Measurements from ENCODE around the gene MSRB3.
"Not testable (repeated sequence)": the region's sequence is repeated elsewhere in the genome, so short reads cannot be mapped to it uniquely, and the experiment has no call there.

Gene MSRB3

GRCh38 chr12:65278576-65279368 lies at the start of gene MSRB3:
Gene MSRB3 (plus strand): TSS chr12:65278683. CDS start chr12:65308580, 29,897 bp downstream.
- DNase-seq (ENCODE audit: low spot score): peak; percentile 90

DNA sequence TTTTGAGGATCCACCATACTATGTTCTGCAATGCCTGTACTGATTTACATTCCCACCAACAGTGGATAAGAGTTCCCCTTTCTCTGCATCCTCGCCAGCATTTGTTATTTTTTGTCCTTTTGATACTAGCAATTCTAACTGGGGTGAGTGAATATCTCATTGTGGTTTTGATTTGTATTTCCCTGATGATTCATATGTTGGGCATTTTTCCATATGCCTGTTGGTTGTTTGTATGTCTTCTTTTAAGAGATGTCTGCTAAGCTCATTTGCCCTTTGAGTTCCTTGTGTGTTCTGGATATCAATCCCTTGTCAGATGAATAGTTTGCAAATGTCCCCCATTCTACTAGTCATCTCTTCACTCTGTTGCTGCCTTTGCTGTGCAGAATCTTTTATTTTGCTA lies 49.0 kb upstream of the MSRB3 start:
- no peak for DNase-seq (ENCODE audit: low spot score)

DNA sequence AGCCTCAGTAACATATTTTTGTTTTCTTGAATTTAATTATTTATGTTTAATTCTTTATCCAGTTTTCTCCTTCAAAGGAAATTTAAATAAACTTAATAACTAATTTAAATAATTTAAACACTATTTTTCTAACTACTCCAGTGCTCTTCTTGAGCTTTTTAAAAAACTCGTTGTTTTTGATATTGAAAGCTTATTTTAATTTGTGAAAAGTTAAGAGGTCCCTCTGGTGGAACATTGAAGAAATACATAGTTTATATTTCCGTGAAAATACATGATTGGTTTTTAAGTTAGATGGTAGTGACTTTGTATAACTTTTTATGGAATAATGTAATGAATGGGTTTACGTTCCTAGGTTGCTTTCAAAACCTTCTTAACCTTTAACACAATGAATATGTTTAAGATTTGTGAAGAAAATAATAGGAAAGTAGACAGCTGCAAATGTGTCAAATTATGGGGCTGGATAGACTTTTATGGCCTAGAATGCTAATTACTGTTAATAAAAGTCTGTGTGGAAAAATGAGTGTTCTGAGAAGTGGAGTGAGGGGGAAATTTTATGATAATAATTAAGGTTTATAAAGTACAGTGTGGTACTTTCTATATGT lies 45.9 kb upstream of the MSRB3 start:
- DNase-seq (ENCODE audit: low spot score): no peak

DNA sequence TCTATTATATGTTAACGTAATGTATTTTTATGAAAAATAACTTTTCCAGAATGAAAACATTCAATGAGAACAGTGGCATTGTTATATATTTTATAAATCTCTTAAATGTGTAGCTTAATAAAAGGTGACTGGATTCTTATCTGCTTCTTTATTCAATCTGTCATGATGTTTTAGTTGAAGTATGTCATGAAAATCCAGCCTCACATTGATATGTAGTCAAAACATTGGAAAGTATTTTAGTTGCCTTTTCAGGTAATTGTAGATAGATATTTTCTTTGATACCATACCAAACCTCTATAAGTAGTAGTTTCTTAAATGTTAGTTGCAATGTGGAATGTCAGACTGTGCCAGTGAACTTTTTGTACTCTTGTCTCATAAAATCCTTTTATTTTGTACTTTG lies 41.3 kb upstream of the MSRB3 start:
- DNase-seq (ENCODE audit: low spot score): no peak

GRCh38 chr12:65238609-65239008 lies 39.9 kb upstream of the MSRB3 start:
- no peak for DNase-seq (ENCODE audit: low spot score)

DNA sequence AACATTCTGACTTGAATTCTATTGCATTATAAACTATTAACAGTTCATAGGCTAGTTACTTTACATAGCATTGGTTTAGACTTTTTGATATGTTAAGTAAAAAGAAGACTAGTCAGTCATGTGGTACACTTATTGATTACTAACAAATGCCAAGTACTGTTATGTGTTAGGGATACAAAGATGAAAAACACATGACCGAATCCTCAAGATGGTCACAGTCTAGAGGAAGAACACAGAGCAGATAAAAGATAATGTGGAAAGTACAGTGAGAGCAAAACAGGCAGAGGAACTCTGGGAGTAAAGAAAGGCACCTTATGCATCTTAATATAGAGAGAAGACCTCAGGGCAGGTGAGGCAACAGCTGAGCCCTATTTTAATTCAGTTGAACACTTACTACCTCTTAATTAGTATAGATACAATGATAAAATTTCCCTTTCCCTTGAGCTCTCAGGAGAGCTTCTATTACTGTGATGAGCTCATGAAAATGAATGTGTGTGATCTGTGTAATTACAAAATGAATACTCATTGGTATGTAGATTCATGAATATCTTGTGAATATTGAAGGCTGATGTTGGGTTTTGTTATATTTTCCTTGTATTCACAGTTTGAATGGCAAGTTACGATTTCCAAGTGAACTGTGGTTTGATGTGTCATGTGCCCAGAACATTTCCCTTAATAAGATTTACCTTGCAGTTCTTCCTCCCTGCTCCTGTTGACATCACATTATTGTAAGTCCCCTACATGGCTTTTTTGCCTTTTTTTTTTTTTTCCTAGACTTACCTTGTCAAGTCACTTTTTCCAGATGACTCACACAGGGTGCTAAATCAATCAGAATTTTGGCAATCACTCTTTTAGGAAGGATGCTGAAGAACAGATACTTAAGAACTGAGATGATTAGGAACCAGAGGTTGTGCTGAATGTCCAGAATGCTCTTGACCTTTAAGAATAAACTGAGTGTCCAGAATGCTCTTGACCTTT lies 29.5 kb upstream of the MSRB3 start:
- no peak for DNase-seq (ENCODE audit: low spot score)

- DNase-seq (ENCODE audit: low spot score): no peak
Observed at GRCh38 chr12:65252515-65252914, 26.0 kb upstream of the MSRB3 start.

GRCh38 chr12:65257986-65258385 lies 20.5 kb upstream of the MSRB3 start:
- no peak for DNase-seq (ENCODE audit: low spot score)

- no peak for DNase-seq (ENCODE audit: low spot score)
Observed at GRCh38 chr12:65259501-65259900, 19.0 kb upstream of the MSRB3 start.

- DNase-seq (ENCODE audit: low spot score): no peak
Observed at GRCh38 chr12:65263777-65264176, 14.7 kb upstream of the MSRB3 start.

DNA sequence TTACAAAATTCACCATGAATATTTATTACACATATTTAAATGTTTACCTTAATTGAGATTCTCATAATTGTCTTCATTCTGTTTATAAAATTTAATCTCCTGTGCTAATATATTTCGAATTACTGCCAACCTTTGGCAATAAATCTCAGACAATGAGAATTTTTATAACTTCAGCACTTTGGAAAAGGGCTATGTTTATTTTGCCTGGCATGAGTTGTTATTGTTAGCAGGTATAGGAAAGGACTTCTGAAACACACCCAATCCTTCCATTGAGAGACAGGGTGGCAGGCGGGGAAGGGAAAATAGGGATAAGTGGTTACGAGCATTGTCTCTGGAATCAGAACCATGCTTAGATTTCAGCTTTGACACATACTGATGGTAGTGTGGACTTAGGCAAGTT lies 12.1 kb upstream of the MSRB3 start:
- no peak for DNase-seq (ENCODE audit: low spot score)

- DNase-seq (ENCODE audit: low spot score): no peak
Observed at GRCh38 chr12:65269603-65270002, 8.9 kb upstream of the MSRB3 start.

- DNase-seq (ENCODE audit: low spot score): no peak
Observed at GRCh38 chr12:65274602-65275272, 3.7 kb upstream of the MSRB3 start.

GRCh38 chr12:65275627-65276026 lies 2.9 kb upstream of the MSRB3 start:
- no peak for DNase-seq (ENCODE audit: low spot score)

DNA sequence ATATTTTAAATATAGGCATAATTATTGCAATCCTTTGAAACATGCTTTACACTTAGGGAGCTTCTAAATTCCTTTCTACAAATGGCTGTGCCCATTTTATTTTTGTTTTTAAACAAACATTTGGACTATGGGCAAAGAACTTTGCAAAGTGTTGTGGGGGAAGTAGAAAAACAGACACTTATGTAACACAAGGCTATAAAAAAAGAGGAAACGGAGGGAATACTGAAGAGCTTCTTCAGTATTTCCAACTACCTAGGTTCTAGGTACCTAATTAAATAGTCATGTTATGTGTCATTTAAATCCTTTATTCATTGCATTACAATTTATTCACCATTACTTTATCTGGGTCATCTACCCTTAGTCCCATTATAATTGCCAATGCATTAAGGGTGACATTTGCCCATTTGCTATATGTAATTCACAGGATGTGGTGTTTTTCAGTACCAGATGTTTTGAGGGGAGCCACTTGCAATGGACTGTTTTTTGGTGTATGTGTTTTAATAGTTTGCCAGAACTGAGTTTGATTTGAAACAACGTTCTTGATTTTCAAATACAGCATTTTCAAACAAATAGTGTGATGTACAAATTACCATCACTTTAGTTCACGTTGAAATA lies 1.5 kb upstream of the MSRB3 start:
- DNase-seq (ENCODE audit: low spot score): no peak

GRCh38 chr12:65277994-65278575 lies 398 bp upstream of the MSRB3 start:
- peak; percentile 11 for DNase-seq (ENCODE audit: low spot score)

DNA sequence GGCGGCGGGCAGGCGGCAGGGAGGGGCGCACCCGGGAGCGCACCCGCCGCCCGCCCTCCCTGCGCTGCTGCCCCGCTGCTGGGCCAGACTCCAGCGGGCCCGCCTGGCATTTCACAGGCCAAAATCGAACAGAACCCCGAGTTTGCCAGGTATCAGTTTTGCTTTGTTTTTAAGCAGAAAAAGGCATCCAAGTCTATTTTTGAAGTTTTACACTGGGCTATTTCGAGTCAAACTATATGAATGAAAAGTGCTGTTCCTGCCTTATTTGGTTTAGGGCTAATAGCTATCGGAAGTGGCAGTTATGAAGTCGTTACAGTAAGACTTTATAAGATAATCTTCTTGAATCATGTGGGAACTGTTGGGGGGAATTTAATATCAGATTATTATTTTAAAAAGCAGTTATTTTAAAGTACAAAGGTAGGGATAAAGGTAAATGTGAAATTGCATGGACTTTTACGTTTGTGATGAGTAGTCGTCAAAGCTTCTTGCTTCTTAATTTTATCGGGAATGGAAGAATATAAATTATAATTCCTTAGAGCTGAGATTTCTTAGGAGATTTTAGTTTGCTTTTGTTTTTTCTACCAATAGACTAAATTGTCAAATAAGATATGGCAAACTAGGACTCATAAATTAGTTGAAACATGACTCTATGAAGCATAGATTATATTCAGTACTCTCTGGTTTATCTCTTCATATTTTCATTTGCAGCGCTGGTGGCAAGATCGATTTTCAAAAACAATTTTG lies 1.1 kb downstream of the MSRB3 start:
- peak; percentile 85 for DNase-seq (ENCODE audit: low spot score)

DNA sequence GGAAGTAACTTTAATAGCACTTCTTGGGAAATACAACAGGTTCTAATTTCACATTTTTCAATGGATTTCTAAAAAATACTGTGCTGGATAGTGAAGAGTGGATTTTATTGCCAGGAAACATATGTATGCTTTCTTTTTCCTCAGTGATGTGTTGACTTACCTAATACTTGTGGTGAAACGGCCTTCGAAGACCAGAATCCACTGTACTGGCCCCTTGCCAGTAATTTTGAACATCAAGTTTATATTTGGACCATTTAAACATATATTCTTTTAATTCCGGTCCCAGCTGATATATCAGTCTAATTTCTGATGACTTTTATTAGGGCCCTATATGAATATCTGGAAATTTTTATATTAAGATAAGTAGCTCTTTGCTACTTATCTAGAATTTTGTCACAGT lies 1.8 kb downstream of the MSRB3 start:
- no peak for DNase-seq (ENCODE audit: low spot score)

- DNase-seq (ENCODE audit: low spot score): no peak
Observed at GRCh38 chr12:65282840-65283239, 4.4 kb downstream of the MSRB3 start.

DNA sequence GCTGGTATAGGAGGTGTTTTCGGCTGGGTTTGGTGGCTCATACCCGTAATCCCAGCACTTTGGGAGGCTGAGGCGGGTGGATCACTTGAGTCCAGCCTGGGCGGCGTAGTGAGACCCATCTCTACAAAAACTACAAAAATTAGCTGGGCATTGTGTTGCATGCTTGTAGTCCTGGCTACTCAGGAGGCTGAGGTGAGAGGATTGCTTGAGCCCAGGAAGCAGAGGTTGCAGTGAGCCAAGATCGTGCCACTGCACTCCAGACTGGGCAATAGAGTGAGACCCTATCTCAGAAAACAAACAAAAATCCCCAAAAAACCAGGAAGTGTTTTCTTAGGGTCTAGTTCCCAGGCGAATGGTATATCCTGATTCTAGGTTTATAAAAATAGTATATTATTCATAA lies 7.0 kb downstream of the MSRB3 start:
- DNase-seq (ENCODE audit: low spot score): not testable (repeated sequence)

Data from iPS-NIHi11 (cell line).